Kidney capillary endothelial cell (primary cell): Measurements from ENCODE around the gene ZBTB9.

ENCODE experiments used
- DNase-seq: peaks from one replicate; pipeline ENCODE4 v3.0.0-alpha.2; 2018; ENCODE audit warnings: low spot score

The ZBTB9 gene

DNA sequence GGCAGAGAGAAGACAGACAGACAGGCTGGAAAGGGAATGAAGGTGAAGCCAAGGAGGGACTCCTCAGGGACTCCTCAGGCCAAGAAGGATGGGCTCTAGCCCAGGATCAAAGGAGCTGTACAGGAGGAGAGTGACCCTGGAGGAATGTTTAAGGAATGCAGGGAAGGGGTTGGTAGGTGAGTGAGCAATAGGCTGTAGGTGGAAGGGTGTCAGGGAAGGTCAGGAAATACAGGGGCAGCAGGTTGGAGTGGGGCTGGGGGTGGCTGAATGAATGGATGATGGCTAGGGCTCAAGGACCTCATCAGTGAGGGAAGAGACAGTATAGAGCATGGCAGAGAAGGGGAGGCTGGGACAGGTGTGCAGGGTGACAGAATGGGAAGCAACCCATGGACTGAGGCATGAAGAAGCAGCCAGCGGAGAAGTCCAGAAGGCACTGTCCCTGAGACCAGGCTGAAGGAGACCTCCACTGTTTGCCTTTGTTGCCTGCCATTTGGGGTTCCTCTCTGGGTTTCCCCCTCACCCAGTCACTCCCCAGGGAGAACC is 21.3 kb upstream of the ZBTB9 start:
- no peak for DNase-seq

DNA sequence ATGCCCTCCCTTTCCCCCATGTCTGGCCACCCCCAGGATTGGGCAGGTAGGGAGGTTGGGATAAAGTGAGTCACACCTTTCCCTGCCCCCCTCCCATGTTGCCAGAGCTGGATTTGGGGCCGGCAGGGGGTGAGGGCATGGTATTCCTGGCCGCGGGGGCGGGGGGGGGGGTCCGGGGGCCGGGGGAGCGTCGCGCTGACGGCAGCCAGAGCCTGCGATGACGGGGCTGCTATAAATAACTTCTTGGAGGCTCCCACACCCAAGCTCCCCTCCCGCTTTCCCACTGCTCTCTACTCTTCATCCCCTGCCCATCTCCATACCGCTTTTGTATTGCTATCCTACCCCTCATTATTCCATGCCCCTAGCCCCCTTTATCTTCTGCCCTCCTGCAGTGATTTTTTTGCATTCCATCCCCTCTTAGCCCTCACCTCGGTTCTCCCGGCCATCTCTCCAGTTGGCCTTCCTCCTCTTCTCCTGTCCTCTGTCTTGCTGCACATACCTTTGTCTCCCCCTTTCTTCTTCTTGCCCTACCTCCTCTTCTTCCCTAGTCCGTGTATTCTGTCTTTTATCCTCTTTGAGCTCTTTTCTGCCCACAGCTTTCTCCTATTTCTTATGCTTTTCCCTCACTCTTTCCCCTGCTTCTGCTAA is 20.7 kb upstream of the ZBTB9 start:
- no peak for DNase-seq

DNA sequence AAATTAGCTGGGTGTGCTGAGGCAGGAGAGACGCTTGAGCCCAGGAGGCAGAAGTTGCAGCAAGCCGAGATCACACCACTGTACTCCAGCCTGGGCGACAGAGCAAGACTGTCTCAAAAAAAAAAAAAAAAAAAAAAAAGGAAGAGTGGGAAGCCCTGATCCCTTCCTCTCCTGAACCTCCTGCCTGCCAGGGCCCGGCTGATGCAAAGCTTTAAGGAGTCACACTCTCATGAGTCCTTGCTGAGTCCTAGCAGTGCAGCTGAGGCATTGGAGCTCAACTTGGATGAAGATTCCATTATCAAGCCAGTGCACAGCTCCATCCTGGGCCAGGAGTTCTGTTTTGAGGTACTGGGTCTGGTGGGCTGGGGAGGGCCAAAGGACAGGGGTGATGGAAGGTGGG is 19.4 kb upstream of the ZBTB9 start:
- no peak for DNase-seq

DNA sequence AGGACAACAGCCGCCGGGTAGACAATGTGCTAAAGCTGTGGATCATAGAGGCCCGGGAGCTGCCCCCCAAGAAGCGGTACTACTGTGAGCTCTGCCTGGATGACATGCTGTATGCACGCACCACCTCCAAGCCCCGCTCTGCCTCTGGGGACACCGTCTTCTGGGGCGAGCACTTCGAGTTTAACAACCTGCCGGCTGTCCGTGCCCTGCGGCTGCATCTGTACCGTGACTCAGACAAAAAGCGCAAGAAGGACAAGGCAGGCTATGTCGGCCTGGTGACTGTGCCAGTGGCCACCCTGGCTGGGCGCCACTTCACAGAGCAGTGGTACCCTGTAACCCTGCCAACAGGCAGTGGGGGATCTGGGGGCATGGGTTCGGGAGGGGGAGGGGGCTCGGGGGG is 16.7 kb upstream of the ZBTB9 start:
- DNase-seq: no peak

DNA sequence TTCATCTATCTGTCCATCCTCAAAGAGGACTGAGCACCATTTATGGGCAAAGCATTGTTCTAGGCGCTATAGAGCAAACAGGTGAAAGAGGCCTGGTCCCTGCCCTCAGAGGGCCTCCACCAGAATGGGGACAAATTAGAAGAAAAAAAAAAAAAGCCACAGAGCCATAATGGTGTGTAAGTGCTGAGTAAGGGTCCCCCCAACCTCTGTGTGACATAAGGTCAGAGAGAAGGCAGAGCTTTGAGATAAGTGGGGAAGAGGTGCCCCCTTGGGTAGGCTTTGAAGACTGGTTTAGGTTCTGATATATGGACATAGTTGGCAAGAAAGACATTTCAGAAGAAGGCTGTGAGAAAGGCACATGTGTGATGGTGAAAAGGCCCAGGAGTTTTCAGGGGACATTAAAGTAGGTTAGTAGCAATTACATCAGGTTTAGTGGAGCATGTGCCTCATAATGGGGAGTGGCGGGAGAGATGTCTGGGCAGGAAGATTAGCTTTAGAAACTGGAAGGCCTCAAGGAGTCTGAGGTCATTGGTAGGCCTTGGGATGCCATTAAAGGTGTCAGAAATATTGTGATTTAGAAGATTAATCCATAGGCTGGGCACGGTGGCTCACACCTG is 15.3 kb upstream of the ZBTB9 start:
- DNase-seq: no peak

DNA sequence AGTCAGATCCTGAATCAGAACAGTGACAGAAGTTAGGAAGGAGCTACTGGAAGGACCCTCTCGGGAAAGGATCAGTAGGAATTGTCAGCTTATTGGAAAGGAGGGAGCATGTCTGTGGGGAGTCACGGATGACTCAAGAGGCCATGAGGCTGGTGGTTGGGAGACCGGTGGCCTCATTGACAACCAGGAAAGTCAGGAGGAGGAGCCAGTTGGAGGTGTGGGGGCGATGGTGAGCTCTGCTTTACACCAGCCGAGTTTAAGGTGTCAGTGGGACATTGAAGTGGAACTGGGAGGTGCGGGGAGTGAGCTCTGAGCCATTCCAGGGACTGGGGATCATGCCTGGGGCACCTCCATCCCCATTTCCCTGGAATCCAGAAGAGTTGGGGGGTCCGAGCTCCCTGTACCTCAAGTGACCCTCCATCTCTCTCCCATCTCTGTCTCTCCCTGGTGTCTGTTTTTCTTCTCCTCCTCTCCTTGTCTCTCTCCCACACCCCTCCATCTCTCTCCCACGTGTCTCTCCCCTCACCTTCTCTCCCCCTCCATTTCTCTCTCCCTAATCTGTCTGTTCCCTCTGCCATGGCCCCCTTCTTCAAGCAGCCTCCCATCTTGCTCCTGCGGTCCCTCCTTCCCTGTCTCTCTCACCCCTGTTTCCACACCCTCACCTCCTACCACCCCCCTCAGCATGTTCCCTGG is 14.3 kb upstream of the ZBTB9 start:
- no peak for DNase-seq

DNA sequence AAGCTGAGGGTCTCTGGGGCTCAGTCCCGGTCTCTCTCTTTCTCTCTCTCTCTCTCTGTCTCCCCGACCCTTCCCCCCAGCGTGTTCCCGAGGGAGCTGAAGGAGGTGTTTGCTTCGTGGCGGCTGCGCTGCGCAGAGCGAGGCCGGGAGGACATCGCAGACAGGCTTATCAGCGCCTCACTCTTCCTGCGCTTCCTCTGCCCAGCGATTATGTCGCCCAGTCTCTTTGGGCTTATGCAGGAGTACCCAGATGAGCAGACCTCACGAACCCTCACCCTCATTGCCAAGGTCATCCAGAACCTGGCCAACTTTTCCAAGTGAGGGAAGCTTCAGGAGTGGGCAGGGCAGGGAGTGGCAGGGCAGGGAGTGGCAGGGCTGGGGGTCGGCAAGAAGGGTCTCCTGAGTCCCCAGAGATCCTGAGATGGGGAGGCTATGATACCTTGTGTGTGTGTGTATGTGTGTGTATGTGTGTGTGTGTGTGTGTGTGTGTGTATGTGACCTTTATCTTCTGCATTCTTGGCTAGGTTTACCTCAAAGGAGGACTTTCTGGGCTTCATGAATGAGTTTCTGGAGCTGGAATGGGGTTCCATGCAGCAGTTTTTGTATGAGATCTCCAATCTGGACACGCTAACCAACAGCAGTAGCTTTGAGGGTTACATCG is 13.6 kb upstream of the ZBTB9 start:
- no peak for DNase-seq

DNA sequence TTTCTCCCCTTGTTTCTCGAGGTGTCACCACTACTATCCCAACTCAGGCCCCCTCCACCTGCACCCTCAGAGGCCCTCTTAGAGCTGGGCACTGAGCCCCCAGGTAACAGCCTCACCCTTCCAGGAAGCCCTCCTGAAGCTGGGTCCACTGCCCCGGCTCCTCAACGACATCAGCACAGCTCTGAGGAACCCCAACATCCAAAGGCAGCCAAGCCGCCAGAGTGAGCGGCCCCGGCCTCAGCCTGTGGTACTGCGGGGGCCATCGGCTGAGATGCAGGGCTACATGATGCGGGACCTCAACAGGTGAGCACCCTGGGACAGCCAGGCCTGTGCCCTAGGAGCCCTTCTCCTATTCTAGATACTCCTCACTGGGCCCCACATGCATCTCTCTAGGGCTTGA is 12.9 kb upstream of the ZBTB9 start:
- no peak for DNase-seq

DNA sequence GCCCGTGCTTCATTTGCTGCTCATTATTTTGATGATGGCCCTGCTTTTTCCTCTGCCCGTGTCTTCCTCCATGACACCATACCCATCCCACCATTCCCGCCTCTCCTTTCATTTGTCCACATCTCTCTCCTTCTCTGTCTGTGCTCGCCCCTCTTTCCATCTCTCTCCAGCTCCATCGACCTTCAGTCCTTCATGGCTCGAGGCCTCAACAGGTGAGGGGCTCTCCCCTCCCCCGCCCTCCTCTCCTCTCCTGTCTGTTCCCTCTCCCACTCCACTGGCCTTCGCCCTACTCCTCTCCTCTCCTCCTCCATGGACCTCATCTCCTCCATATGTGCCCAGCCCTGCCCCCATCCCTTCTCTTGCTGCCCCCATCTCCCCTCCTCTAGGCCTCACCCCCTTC is 12.1 kb upstream of the ZBTB9 start:
- no peak for DNase-seq

DNA sequence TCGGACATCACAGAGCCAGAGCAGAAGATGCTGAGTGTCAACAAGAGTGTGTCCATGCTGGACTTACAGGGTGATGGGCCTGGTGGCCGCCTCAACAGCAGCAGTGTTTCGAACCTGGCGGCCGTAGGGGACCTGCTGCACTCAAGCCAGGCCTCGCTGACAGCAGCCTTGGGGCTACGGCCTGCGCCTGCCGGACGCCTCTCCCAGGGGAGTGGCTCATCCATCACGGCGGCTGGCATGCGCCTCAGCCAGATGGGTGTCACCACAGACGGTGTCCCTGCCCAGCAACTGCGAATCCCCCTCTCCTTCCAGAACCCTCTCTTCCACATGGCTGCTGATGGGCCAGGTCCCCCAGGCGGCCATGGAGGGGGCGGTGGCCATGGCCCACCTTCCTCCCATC is 11.4 kb upstream of the ZBTB9 start:
- DNase-seq: no peak

DNA sequence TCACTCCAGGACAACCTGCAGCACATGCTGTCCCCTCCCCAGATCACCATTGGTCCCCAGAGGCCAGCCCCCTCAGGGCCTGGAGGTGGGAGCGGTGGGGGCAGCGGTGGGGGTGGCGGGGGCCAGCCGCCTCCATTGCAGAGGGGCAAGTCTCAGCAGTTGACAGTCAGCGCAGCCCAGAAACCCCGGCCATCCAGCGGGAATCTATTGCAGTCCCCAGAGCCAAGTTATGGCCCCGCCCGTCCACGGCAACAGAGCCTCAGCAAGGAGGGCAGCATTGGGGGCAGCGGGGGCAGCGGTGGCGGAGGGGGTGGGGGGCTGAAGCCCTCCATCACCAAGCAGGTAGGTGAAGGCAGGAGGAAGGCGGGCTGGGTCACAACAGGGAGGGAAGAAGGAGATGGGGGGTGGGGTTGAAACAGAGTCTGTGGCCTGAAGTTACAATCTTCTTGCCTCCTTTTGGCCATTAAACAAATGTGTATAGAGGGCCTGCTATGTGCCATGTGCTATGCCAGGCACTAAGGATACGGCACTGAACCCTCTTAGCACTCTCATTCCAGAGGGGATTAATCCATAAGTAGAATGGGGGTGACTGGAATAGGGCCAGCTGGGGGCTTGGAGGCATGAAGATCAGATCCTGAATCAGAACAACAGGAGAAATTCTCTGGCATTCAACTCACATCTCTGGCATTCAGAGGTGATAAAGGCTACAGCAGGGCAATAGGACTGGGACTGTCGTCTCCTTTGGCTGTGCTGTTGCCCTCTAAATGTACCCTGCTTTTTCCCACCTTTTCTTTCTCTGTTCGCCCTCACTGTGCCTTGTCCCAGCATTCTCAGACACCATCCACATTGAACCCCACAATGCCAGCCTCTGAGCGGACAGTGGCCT is 10.5 kb upstream of the ZBTB9 start:
- DNase-seq: no peak

DNA sequence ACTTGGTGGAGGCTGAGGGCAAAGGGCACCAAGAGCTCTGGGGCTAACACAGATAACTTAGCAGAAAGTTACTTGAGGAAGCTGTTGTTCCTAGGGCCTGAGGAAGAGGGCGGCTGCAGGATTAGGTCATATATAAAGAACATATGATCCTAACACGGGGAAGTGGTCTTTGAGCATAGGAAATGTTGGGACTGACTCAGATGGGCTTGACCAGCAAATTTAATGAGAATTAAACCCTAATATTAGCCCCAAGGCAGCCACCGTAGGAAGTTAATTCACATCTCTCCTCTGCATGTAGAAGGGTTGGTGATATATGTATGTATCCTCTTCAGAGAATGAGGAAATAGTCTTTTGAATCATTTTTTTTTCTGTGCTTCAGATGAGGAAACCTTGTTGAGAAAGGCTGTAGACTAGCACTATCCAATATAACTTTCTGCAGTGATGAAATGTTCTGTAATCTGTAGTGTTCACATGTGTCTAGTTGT is 9.2 kb upstream of the ZBTB9 start:
- DNase-seq: no peak

DNA sequence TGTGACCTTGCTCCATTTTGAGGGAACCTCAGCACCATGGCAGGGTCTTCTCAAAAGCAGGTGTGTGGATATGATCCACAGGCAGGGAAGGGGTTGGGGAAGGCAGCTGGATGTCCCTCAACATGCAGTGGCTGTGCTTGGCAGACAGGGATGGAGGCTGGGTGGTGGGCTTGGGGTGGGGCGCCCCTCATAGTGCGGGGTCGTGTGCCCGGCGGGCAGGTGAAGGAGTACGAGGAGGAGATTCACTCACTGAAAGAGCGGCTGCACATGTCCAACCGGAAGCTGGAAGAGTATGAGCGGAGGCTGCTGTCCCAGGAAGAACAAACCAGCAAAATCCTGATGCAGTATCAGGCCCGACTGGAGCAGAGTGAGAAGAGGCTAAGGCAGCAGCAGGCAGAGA is 8.0 kb upstream of the ZBTB9 start:
- no peak for DNase-seq

DNA sequence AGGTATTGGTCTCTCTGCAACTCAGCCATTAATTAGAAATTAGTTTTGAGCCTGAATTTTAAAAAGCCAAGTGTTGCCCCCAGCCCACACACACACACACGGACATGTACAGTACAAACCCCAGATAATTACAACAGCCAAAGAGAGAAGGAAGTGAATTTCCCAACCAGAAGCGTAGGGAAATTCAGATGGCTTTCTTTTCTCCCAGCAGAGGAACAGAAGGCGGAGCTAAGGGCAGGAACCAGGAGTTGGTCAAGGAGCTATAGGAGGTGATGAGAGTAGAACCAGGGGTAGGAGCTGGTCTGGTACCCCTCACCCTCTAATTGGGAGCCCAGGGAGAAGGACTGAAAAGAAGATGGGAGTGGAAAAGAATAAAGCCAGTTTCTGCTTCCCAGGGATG is 3.9 kb upstream of the ZBTB9 start:
- no peak for DNase-seq

DNA sequence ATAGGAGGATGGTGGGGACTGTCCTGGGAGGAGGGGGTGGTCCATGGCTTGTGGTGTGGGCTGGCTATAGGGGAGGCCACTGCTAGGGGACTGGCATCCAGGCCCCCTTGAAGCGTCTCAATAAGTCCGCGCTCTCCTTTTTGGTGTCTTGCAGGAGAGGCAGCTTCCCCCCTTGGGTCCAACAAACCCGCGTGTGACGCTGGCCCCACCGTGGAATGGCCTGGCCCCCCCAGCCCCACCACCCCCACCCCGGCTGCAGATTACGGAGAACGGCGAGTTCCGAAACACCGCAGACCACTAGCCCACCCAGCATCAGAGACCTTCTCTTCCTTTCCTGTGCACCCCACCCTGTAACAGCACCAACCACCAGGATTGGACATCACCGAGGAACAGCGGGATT is 2.8 kb upstream of the ZBTB9 start:
- no peak for DNase-seq

DNA sequence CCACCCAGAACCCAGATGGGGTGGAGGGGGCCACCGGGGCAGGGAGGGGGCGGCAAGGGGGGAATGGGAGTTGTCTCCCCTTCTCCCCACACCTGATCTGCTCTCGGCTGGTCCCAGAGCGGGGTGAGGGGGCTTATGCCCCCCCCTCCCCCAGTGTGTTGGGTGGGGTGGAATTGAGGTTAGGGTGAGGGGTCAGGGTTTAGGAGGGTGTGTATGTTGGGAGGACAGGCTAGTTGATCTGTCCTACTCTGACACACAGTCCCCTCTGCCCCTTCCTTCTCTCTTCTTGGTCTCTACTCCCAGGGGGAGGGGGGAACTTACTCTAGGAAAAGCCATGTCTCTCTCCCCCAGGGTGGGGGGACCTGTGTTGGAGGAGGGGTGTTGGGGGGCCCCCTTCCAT is 1.9 kb upstream of the ZBTB9 start:
- no peak for DNase-seq

DNA sequence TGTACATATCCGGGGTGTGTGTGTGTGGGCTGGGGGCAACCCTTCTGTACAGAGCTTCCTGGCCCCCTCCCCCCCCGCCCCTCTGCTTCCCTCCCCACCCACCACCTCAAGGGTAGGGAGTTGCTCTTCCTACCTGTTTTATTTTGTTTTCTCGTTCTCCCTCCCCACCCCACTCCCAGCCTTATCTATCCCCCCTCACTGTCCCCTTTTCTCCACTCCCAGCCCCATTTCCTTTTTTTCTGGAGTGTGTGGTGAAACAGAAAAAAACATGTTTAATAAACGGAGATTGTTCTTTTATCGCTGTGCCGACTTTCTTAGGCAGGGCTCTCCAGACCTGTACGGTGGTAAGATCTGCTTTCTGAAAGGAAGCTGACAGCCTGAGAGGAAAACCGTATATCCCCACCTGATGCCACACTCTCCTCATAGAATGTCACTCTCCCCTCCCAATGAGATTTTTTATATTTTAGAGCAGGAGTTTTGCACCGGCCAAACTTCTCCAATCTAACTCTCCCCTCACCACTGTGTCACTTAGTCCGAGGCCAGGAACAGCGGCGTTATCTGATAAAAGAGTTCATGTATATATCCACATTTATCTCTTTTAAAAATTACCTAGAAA is 875 bp upstream of the ZBTB9 start:
- no peak for DNase-seq

DNA sequence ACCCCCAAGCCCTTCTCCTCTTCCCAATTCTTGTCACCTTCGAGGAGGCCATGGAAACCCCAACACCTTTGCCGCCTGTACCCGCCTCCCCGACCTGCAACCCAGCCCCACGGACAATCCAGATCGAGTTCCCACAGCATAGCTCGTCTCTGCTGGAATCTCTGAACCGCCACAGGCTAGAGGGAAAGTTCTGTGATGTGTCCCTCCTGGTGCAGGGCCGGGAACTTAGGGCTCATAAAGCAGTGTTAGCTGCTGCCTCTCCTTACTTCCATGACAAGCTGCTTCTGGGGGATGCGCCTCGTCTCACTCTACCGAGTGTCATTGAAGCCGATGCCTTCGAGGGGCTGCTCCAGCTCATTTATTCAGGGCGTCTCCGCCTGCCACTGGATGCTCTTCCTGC is 675 bp downstream of the ZBTB9 start:
- no peak for DNase-seq

DNA sequence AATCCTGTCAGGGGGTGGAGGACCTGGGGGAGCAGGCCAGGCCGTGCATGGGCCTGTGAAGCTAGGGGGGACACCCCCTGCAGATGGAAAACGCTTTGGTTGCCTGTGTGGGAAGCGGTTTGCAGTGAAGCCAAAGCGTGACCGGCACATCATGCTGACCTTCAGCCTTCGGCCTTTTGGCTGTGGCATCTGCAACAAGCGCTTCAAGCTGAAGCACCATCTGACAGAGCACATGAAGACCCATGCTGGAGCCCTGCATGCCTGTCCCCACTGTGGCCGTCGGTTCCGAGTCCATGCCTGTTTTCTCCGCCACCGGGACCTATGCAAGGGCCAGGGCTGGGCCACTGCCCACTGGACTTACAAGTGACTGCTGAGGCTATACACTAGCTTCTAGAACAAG is 1.8 kb downstream of the ZBTB9 start:
- DNase-seq: no peak

DNA sequence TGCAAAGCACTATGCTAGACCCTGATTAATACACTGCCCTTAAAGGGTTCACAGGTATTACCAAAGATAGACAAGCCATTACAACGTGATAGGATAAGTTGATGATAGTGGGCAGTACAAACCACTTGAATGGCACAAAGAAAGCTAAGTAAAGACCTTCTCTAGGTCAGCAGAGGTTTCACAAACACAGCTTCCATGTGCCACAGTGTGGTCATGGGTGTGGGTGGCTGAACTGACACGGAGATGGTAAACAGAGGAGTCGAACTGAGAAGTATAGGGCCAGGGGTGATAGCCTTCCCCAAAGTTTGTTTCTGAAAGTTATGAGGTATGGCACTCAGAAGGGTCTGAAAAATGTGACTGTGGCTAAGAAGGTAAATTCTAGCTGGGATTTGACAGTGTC is 4.3 kb downstream of the ZBTB9 start:
- no peak for DNase-seq

DNA sequence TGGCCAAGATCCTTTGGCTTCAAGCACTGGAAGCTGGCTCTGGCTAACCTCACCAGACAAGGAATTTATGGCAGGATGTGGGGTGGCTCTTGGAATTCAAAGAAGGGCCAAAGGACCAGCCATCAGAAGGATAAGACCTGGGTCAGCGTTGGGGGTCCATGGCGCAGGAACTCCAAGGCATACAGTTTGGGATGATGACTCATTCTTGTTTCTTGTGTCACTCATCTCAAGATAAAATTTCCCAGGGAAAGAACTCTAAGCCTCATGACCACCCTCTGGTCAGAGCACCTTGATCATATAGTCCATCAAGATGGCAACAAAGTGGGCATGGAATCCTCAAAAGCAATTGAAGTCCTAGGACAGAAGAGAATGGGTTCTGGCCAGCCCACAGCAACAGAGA is 4.8 kb downstream of the ZBTB9 start:
- DNase-seq: no peak
